Measurements from ENCODE around the gene PPP1R17.

DNA sequence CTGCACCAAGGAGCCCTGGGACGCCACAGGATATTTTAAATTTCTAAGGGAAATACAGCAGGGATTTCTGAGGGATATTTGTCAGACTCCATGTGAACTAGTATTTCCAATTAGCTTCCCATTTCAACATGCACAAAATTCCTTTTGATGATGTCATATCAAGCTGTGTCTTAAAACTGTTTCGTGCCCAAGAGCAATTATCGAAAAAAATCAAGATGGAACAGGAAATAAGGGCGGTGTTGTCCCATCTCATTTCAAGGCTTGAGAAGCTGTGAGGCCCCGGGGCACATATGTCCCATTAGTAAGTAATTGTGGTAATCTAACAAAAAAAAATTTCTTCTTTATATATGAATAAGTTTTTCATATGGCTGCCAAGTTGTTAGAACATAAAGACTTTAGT is 47.4 kb downstream of the PPP1R17 start:
- TF ChIP-seq EZH2 (IDR thresholded peaks at IDR 0.05; ENCODE audit: insufficient read depth, poor library complexity, severe bottlenecking) (no peak), EZH2phosphoT487 (IDR thresholded peaks at IDR 0.05; ENCODE audit: insufficient read depth, low read depth) (no peak)
